ENCODE data around the gene DENND1A.

DNA sequence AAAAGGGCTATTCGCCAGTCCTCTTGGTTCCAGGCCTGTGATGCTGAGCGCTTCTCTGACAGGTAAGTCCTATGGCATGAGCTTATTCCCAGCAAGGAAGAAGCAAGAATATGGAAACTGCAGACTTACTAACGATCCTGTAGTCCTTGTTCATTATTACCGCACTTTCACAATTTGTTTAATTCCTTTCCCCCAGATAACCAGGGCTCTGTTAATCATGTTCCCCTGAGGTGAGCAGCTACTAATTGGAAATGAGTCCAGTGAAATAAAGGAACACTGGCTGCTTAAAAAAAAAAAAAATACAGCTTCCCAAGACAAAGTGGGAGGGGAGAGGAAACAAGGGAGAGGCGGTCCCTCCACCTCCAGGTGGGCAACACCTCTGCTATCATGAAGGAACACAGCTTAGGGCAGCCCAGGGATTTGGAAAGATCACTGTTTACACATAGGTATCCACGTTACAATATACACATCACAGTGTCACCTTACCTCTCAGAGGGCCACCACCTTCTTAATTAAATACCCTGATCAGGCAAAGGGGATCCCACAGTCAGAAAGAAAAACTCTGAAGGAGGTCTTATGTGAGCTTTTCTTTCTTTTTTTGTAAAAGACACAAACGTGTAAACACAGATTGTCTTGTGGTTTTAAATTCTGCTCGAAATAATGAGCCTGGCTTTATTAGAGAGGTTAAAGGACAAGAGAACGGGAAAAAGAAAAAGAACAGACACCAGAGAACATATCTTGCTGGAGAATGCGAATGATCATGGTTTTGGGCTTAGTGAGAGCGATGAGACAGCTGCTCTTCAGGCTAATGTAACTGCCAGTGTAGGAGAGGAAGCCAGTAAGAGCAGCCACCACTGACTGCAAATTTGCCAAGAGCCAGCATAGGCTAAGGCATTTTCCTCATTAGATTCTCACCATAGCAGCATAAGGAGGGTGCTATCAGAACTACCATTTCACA lies 315.3 kb downstream of the DENND1A start:
- TF ChIP-seq CTCF (IDR thresholded peaks at IDR 0.05) (no peak), POLR2A (IDR thresholded peaks at IDR 0.05) (no peak)

All from heart left ventricle (tissue), 13 donors.